Measurements from ENCODE around the gene TMEM98.
"Not testable (repeated sequence)": the region's sequence is repeated elsewhere in the genome, so short reads cannot be mapped to it uniquely, and the experiment has no call there.

DNA sequence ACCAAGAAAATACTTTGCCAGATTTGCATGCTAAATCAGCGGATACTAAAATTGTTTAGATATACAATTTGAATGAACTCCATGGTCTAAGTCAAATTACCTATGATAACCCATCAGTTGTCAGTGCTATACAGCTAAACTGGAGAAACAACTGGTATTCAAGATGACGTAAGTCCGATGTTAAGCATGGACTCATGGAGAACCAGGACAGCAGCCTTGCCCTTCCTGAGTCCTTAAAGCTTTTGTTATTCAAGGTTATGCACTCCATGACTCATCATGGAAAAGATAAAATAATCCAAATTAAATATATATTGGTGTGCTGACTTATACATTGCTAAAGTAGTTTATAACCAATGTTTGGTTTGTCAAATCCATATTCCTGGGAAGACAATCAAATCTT is 4.0 kb upstream of the TMEM98 start:
- TF ChIP-seq CTCF (IDR thresholded peaks at IDR 0.05; ENCODE audit: low read length); EZH2 (optimal IDR thresholded peaks at IDR 0.05; ENCODE audit: low read depth, low read length): not testable (repeated sequence)
